Medulla oblongata (tissue), 1 donor: ENCODE results near the gene ABO.
"Not testable (repeated sequence)": the region's sequence is repeated elsewhere in the genome, so short reads cannot be mapped to it uniquely, and the experiment has no call there.

Experiments used
- DNase-seq: peaks from one replicate; pipeline ENCODE4 v3.0.0-alpha.2; 2015; ENCODE audit errors: extremely low spot score

Gene ABO

DNA sequence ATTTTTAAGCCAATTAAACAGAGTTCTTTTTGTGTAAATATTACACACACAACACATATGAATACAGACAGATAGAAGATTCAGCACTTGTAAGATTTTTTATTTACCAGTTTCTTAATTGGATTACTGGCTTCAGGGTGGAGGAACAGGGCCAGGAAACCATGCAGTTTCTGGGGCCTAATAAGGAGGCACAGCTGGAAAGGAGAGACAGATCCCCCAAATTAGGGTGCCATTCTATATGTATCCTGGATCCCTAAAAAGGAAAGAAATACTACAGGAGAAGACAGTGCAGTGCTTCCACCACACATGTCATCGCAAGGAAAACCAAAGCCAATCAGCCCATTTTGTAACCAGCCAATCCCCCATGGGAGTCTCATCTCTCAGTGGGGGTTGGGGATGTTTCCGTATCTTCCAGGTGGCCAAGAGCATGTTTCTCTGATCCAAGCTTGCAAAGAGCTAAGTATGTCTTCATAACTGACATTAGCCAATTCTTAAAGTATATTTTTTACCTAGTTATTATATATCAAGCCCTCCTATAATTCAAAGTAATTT lies 15.8 kb upstream of the ABO start:
- no peak for DNase-seq

DNA sequence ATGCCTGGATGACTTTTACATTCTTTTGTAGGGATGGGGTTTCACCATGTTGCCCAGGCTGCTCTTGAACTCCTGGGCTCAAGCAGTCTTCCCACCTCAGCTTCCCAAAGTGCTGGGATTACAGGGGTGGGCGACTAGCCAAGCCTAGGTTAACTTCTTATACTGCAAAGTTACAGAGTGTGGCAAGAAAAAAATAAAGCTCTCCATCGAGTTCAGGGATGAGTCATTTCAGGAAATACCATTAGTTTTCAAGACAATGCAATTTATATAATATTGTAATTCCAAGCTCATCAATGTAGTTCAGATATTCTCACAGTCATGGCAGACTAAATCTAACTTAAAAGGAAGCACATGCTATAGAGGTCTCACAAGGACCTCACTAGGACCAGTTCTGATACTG lies 11.5 kb upstream of the ABO start:
- DNase-seq, result no peak

DNA sequence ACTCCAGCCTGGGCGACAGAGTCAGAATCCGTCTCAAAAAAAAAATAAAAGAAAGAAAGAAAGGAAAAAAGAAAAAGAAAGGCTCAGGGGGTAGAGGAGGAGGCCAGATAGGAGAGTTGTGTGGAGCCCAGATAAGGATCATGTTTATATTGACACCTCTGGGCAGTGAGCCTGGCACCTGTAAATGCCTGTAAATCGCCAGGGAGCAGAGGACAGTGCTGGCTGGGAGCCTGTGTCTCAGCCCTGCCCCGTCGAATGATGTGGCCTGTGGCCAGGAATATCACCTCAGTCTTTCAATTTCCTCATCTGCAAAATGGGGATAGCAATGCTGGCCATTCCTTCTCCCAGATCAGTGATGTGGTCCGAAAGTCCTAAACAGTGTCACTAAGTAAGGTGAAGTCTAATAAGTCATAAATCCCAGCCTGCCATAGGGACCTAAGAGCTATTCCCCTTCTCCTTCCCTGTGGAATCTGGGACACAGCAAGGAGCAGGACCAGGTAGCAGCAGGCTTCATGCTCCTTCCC lies 10.3 kb upstream of the ABO start:
- DNase-seq, result no peak

DNA sequence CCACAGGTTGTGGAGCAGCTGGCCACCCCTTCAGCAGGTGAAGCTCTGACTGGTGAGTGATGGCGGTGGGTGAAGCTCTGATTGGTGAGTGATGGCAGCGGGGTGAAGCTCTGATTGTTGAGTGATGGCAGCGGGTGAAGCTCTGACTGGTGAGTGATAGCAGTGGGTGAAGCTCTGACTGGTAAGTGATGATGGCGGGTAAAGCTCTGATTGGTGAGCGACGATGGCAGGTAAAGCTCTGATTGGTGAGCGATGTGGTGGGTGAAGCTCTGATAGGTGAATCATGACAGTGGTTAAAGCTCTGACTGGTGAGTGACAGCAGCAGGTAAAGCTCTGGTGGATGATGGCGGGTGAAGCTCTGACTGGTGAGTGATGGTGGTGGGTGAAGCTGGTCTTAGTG lies 9.4 kb upstream of the ABO start:
- DNase-seq, result no peak

DNA sequence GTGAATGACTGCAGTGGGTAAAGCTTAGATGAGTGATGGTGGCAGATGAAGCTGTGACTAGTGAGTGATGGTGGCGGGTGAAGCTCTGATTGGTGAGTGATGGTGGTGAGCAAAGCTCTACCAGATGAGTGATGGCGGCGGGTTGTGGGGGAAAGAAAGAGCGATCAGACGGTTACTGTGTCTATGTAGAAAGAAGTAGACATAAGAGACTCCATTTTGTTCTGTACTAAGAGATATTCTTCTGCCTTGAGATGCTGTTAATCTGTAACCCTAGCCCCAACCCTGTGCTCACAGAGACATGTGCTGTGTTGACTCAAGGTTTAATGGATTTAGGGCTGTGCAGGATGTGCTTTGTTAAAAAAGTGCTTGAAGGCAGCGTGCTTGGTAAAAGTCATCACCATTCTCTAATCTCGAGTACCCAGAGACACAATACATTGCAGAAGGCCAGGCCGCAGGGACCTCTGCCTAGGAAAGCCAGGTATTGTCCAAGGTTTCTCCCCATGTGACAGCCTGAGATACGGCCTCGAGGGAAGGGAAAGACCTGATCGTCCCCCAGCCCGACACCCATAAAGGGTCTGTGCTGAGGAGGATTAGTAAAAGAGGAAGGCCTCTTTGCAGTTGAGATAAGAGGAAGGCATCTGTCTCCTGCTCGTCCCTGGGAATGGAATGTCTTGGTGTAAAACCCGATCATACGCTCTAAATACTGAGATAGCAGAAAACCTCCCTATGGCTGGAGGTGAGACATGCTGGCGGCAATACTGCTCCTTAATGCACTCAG lies 8.4 kb upstream of the ABO start:
- not testable (repeated sequence) for DNase-seq

DNA sequence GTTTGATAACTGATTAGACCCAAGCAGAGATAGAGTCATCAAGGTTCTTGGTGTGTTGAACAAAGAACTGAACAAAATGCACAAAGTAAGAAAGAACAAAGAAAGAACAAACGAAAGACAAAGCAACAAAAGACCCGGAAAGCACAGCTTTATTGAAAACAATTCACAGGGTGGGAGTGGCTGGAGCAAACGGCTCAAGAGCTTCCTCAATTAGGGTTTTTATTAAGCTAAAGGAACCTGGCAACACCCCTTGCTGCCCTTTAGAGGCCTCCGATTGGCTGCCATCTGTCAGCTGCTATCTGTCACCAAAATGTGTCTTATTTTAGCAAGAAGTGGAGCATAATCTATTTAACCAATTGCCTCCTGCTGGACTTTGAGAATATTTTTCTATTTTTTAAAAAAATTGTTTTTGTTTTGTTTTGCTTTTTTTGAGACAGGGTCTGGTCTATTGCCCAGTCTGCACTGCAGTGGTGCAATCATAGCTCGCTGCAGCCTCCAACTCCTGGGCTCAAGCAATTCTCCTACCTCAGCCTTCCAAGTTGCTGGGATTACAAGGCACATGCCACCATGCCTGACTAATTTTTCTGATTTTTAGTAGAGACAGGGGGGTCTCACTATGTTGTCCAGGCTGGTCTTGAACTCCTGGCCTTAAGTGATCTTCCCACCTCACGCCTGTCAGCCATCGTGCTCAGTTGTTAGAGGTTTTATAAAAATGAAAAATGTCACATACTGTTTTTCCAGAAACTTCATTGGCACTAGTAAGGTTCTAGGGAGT lies 7.7 kb upstream of the ABO start:
- no peak for DNase-seq

DNA sequence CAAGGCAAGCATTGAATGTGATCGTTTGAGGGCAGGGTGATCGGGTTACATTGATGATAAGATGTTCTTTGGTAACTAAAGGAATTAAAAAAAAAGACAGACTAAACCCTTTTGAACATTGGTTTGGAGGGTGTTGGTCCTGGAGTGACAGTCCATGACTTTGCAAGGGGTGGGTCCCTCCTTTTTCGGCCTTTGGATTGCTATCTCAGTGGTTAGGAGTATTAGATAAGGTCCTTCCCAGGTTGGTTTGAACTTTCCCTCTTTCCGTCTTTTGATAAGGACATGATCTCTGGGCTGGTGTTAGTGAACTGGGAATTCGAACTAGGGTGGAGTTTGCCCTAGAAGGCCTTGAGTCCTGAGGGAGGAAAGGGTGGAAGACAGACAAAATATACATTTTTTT lies 5.4 kb upstream of the ABO start:
- no peak for DNase-seq

DNA sequence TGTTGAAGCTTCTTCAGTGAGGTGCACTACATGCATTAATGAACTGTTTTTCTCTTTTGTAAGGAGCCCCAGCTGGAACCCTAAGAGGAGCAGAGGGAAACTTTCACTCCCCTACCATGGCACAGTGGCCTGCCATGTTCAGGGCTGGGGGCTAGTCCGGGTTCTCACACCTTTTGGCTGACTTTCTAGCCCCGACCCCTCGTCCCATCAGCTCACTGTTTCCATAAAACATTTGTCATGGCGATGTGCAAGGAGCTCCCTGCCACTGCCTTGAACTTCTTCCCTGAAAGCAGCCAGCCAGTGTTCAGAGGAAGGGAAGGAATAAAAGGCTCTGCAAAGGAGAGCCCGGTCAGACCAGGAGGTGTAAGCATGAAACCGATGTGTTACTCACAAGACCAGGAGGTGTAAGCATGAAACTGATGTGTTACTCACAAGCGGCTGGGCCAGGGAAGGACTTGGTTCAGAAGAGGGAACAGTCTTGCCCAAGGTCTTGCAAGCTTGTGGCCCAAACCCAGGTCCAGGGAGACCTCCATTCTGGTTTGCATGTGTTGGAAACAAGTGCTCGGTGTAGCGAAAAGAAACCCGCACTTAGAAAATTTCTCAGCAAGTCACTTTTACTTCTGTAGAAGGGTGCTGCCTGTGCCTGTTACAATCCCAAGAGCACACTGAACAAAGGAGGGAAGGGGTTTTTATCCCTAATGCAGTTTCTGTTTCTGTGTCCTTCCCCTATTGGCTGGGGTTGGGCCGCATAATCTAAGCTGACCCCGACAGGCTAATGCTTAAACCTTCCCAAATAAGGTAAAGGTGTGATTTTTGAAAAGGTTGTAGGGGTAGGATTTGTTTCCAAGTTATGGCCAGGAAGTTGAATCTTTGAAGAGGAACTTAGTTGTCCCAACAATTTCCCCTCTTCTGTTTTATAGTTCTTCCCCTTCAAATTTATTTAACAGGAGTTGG lies 3.4 kb upstream of the ABO start:
- DNase-seq, result no peak

DNA sequence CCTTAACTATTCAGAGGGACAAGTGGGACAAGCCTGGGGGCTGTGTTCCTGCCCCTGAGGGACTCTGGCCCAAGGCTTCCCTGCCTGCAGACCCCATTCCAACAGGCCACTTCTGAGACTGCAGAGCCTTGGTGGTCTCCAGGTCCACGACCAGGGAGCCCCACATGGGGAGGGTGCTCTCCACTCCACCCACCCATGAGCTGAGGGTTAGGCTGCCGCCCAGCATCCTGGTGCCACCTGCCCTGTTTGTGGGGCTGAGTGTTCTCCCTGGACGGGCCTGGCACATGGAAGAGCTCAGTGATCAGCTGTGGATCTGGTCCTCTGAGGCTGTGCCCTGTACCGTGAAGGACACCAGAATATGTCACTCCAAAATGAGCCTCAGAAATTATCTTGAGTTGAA lies 2.5 kb upstream of the ABO start:
- DNase-seq, result no peak

DNA sequence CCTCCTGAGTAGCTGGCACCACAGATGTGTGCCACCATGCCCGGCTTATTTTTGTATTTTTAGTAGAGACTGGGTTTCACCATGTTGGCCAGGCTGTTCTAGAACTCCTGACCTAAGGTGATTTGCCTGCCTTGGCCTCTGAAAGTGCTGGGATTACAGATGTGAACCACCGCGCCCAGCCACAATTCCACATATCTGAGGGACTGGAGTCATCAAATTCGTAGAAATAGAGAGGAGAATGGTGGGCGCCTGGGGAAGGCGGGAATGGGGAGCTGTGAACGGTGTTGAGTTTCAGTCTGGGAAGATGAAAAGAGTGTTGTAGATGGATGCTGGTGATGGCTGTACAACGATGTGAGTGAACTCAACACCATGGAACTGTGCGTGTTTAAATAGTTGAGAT lies 1.9 kb upstream of the ABO start:
- no peak for DNase-seq

DNA sequence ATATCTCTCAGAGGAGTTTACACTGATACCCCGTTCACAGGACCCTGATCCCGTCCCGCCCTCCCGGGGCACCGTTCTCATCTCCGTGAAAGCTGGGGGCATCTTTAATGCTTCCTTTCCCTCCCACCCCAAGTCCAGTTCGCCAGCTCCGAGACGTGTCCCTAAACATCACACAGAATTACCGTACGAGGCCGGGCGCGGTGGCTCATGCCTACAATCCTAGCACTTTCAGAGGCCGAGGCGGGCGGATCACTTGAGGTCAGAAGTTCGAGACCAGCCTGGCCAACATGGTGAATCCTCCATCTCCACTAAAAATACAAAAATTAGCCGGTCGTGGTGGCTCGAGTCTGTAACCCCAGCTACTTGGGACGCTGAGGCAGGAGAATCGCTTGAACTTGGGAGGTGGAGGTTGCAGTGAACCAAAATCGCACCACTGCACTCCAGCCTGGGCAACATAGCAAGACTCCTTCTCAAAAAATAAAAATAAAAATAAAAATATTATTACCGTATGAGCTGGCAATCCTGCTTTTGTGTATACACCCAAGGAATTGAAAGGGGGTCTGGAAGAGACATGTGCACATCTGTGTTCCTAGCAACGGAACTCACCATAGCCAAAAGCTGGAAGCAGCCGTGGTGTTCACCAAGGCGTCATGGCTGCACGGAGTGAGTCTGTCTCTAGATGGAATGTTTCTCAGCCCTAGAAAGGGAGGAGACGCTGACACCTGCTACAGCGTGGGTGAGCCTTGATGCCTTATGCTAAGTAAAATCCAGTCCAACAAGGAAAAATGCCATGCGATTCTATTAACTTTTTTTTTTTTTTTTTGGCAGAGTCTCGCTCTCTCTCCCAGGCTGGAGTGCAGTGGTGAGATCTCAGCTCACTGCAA lies 1.2 kb upstream of the ABO start:
- no peak for DNase-seq

DNA sequence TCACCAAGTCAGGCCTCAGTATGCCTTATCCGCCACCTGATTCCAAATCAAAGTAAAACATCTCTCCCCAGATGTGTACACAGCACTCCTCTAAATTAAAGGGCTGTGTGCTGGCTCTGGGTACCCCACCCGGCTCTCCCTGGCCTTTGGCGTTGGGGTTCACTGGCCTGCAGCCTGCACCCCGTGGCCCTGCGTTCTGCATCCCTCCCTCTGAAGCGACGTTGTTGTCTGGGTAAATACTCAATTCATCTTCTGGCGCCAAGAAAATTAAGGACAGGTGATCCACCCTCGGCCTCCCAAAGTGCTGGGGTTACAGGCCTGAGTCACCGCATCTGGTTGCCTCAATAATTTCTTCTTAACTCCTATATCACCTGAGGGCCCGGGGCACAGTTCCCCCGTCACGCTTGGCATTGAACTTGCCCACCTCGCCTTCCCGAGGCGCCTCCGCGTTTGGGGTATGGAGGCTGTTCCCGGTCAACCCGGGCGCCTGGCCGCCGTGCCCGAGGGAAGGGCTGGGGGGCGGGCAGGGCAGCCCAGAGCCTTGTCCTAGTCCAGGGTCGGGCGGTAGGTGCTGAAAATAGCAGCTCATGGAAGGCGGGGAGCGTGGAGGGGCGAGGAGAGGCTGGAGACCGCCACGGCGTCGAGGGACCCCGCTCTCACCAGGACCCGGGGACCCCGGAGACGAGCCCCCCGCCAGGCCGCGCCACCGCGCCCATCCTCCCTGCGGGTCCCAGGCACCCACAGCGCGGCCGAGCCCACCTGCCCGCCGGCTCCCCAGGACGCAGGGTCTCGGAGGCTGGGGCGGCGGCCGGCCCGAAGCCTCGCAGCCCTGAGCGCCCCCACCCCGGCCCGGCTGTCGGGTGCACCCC lies 531 bp downstream of the ABO start:
- DNase-seq, result no peak

DNA sequence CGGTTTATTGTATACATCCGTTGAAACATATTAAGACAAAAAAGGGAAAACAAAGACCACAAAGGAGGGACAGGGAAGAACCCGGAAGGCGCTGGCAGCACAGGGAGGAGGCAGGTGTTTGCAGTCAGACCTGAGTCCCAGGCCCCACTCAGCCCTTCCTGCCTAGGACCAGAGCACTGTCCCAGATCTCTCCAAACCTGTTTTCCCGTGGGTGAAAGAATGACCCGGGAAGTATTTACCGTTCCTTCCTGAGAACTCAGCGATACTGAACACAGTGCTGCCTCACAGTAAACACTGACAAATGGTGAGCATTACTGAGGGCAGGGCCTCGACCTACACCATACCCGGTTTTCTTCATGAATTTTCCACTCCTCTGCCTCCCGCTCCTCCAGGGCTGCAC lies 1.2 kb downstream of the ABO start:
- no peak for DNase-seq

DNA sequence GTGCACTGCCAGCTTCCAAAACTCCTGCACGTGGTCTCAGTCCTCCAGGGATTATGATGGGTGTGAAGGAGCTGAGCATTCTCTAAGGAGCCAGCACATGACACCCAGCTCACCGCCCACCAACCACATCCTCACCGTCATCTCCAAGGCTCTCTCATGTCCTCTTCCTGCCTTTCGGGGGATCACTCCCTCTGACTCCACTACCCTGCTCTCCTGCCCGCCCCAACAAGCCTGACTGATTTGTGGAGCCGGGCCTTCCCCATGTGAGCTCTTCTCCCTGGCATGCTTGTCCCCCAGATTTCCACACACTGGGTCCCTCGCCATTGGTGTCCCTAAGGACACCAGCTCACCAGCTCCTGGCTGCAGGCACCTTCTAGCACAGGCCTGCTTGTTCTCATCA lies 1.9 kb downstream of the ABO start:
- no peak for DNase-seq

DNA sequence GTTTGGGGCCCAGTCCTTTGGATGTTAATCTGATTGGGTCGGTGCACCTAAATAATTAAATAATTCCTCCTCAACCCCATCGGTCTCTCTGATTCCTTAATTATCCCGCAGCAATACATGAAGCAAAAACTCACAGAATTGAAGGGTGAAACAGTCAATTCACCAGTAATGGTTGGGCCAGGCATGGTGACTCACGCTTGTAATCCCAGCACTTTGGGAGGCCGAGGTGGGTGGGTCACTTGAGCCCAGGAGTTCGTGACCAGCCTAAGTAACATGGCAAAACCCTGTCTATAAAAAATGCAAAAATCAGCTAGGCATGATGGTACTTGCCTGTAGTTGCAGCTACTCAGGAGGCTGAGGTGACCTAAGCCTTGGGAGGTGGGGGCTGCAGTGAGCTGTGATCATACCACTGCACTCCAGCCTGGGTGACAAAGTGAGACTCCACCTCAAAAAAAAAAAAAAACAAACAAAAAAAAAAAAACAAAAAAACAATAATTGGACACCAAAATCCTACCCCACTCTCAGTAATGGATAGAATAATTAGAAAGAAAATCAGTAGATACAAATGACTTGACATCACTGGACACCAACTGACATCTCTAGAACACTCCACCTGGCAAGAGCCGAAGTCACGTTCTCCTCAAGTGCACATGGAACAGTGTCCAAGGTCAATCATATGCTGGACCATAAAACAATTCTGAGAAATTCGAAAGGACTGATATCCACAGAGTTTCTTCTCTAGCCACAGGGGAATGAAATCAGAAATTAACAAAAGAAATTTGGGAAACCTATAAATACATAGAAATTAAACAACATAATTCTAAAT lies 5.3 kb downstream of the ABO start:
- no peak for DNase-seq

DNA sequence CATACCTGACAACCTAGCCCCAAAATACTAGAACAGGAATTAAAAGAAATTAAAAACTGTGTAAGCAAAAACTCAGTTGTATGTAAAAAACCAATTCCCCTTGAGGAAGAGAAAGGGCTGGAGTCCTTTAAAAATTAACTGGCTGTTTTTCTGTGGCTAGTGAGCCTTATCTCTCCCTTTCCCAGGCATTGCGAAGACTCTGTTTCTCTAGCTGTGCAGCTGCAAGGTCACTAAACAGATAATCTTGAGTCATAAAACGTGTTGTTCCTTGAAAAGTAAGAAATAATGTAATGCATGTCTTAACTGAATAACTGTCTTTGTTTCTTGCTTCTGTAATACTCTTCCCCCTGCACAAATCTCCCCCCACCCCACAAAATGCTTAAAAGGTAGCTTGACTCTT lies 5.9 kb downstream of the ABO start:
- DNase-seq, result not testable (repeated sequence)

DNA sequence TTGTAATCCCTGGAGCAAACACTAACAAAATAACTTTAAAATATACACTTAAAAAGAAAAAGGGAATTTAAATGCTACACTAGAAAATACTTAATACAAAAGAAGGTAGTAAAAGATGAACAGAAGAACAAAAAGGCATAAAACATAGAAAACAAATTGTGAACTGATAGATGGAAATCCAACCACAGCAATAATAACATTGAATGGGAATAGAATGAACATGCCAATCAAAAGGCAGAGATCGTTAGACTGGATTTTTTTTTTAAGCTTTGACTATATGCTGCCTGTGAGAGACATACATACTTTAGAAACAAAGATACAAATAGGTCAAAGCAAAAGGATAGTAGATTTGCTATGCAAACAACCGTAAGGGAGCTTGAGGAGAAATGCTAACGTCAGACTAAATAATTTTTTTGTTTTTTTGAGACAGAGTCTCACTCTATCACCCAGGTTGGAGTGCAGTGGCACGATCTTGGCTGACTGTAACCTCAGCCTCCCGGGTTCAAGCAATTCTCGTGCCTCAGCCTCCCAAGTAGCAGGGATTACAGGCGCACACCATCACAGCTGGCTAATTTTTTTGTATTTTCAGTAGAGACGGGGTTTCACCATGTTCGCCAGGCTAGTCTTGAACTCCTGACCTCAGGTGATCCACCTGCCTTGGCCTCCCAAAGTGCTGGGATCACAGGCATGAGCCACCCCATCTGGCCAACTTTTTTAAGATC lies 6.5 kb downstream of the ABO start:
- no peak for DNase-seq

DNA sequence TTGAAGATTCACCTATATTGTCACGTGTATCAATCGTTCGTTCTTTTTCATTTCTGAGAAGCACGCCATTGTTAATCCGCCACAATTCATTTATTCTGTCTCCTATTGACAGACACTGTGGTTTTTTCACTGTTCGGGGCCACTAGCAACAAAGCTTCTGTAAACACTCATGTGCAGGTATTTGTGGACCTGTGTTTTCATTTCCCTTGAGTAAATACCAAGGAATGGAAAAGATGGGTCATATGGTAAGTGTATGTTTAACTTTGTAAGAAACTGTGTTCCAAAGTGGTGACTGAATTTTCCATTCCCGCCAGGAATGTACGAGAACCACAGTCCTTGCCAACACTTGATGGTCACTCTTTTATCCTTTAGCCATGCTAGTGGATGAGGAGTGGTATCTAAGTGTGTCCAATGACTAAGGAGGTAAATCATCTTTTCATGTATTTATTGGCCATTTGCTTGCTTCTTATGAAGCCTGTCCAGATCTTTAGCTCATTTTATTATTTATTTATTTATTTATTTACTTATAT lies 10.7 kb downstream of the ABO start:
- no peak for DNase-seq
